SK-N-SH treated with all-trans-retinoic acid at 6 μM for 48 hours (cell line): ENCODE results near the gene H2AZ1.

Experiments used
- ATAC-seq: fragments of 200-7000 bp; cut with Tn5 transposase; 3 replicates; pipeline ENCODE4 v1.9.1; 2020; ENCODE audit warnings: mild to moderate bottlenecking, moderate library complexity
- ARNTL ChIP-seq: fragments of 450-650 bp; formaldehyde crosslinking; IDR thresholded peaks from 2 replicates; pipeline ENCODE4 v1.5.0; 2020; ENCODE audit warnings: low read depth, mild to moderate bottlenecking, moderate library complexity, borderline replicate concordance
- BACH2 ChIP-seq: fragments of 250-450 bp; sonication (Bioruptor Pico); IDR thresholded peaks from 2 replicates; pipeline ENCODE4 v1.9.0; 2021; ENCODE audit warnings: mild to moderate bottlenecking, borderline replicate concordance
- CREB5 ChIP-seq: fragments of 250-450 bp; sonication (Bioruptor Pico); IDR thresholded peaks from 2 replicates; pipeline ENCODE4 v1.5.1; 2020; ENCODE audit warnings: low read depth, mild to moderate bottlenecking, moderate library complexity
- CSDC2 ChIP-seq: fragments of 250-450 bp; sonication (Bioruptor Pico); IDR thresholded peaks from 2 replicates; pipeline ENCODE4 v1.5.0; 2020; ENCODE audit warnings: mild to moderate bottlenecking, moderate library complexity
- CSRNP3 ChIP-seq: fragments of 250-450 bp; sonication (Bioruptor Pico); IDR thresholded peaks from 2 replicates; pipeline ENCODE4 v1.5.1; 2021; ENCODE audit warnings: mild to moderate bottlenecking, moderate library complexity
- ESRRG ChIP-seq: fragments of 250-450 bp; sonication (Bioruptor Pico); IDR thresholded peaks from 2 replicates; pipeline ENCODE4 v1.6.1; 2021; ENCODE audit warnings: mild to moderate bottlenecking
- GLIS3 ChIP-seq: fragments of 250-450 bp; sonication (Bioruptor Pico); IDR thresholded peaks from 2 replicates; pipeline ENCODE4 v1.5.0; 2020; ENCODE audit warnings: mild to moderate bottlenecking, moderate library complexity
- ISL1 ChIP-seq: fragments of 250-450 bp; sonication (Bioruptor Pico); IDR thresholded peaks from 2 replicates; pipeline ENCODE4 v2.1.2; 2022; ENCODE audit warnings: mild to moderate bottlenecking, moderate library complexity
- OSR1 ChIP-seq: fragments of 250-450 bp; sonication (Bioruptor Pico); IDR thresholded peaks from 2 replicates; pipeline ENCODE4 v1.8.0; 2022; ENCODE audit warnings: moderate library complexity, mild to moderate bottlenecking, inconsistent platforms
- PATZ1 ChIP-seq: fragments of 250-450 bp; sonication (Bioruptor Pico); IDR thresholded peaks from 2 replicates; pipeline ENCODE4 v1.8.0; 2020; ENCODE audit warnings: mild to moderate bottlenecking, moderate library complexity, borderline replicate concordance
- POU6F1 ChIP-seq: fragments of 250-450 bp; sonication (Bioruptor Pico); IDR thresholded peaks from 2 replicates; pipeline ENCODE4 v1.8.0; 2021; ENCODE audit warnings: low read depth, mild to moderate bottlenecking, moderate library complexity, borderline replicate concordance
- RARB ChIP-seq: fragments of 250-450 bp; sonication (Bioruptor Pico); IDR thresholded peaks from 2 replicates; pipeline ENCODE4 v1.8.0; 2021; ENCODE audit warnings: mild to moderate bottlenecking, moderate library complexity
- SNAI2 ChIP-seq: fragments of 250-450 bp; sonication (Bioruptor Pico); IDR thresholded peaks from 2 replicates; pipeline ENCODE4 v1.5.0; 2020; ENCODE audit warnings: mild to moderate bottlenecking, moderate library complexity
- TCF4 ChIP-seq: fragments of 250-450 bp; sonication (Bioruptor Pico); IDR thresholded peaks from 2 replicates; pipeline ENCODE4 v1.8.0; 2021; ENCODE audit warnings: mild to moderate bottlenecking, moderate library complexity, borderline replicate concordance
- TOX ChIP-seq: fragments of 250-450 bp; sonication (Bioruptor Pico); IDR thresholded peaks from 2 replicates; pipeline ENCODE4 v1.8.0; 2021; ENCODE audit warnings: mild to moderate bottlenecking, moderate library complexity, borderline replicate concordance
- TSHZ2 ChIP-seq: fragments of 250-450 bp; sonication (Bioruptor Pico); IDR thresholded peaks from 2 replicates; pipeline ENCODE4 v1.5.0; 2020; ENCODE audit warnings: mild to moderate bottlenecking, moderate library complexity
- ZC3H10 ChIP-seq: fragments of 250-450 bp; sonication (Bioruptor Pico); IDR thresholded peaks from 2 replicates; pipeline ENCODE4 v1.5.1; 2021; ENCODE audit warnings: mild to moderate bottlenecking, moderate library complexity
- ZFP3 ChIP-seq: fragments of 250-450 bp; sonication (Bioruptor Pico); IDR thresholded peaks from 2 replicates; pipeline ENCODE4 v1.5.0; 2020; ENCODE audit warnings: mild to moderate bottlenecking, moderate library complexity
- ZNF565 ChIP-seq: fragments of 450-650 bp; formaldehyde crosslinking; conservative IDR thresholded peaks from 2 replicates; pipeline ENCODE4 v1.5.0; 2020; ENCODE audit warnings: low read depth, mild to moderate bottlenecking, moderate library complexity
- ZNF70 ChIP-seq: fragments of 450-650 bp; formaldehyde crosslinking; IDR thresholded peaks from 2 replicates; pipeline ENCODE4 v1.5.0; 2020; ENCODE audit warnings: mild to moderate bottlenecking, moderate library complexity
- ZNF8 ChIP-seq: fragments of 450-650 bp; formaldehyde crosslinking; IDR thresholded peaks from 2 replicates; pipeline ENCODE4 v1.5.0; 2020; ENCODE audit warnings: mild to moderate bottlenecking, moderate library complexity

The H2AZ1 gene

GRCh38 chr4:99934891-99935290 is 15.2 kb downstream of the H2AZ1 start:
- no peak for TF ChIP-seq TCF4 (CRISPR knock-in tag)
- no peak for TF ChIP-seq RARB (CRISPR knock-in tag)
- TF ChIP-seq ISL1 (CRISPR knock-in tag), result no peak
- TF ChIP-seq ARNTL (CRISPR knock-in tag), result no peak
- no peak for TF ChIP-seq BACH2 (CRISPR knock-in tag)
- no peak for TF ChIP-seq SNAI2 (CRISPR knock-in tag)
- no peak for TF ChIP-seq CSDC2 (CRISPR knock-in tag)
- no peak for TF ChIP-seq ZFP3 (CRISPR knock-in tag)
- no peak for TF ChIP-seq ZNF70 (CRISPR knock-in tag)
- TF ChIP-seq PATZ1 (CRISPR knock-in tag), result no peak
- TF ChIP-seq GLIS3, result no peak
- TF ChIP-seq ESRRG (CRISPR knock-in tag), result no peak
- no peak for TF ChIP-seq ZNF8
- TF ChIP-seq ZC3H10 (CRISPR knock-in tag), result no peak
- TF ChIP-seq TSHZ2, result no peak
- no peak for TF ChIP-seq CREB5 (CRISPR knock-in tag)
- no peak for TF ChIP-seq ZNF565 (CRISPR knock-in tag)
- no peak for ATAC-seq

GRCh38 chr4:99927566-99927965 is 22.5 kb downstream of the H2AZ1 start:
- TF ChIP-seq OSR1 (CRISPR knock-in tag) (no peak), CSDC2 (CRISPR knock-in tag) (no peak), TOX (CRISPR knock-in tag) (no peak), CREB5 (CRISPR knock-in tag) (no peak), ESRRG (CRISPR knock-in tag) (no peak), PATZ1 (CRISPR knock-in tag) (no peak), ARNTL (CRISPR knock-in tag) (no peak), POU6F1 (CRISPR knock-in tag) (no peak), ISL1 (CRISPR knock-in tag) (no peak), CSRNP3 (CRISPR knock-in tag) (no peak), BACH2 (CRISPR knock-in tag) (no peak), ZNF565 (CRISPR knock-in tag) (no peak), ZNF70 (CRISPR knock-in tag) (no peak), SNAI2 (CRISPR knock-in tag) (no peak), RARB (CRISPR knock-in tag) (no peak)

More at GRCh38 chr4:99927566-99927965, 22.5 kb downstream of the H2AZ1 start:
- ATAC-seq, result no peak
